SK-N-MC (cell line): Measurements from ENCODE around the gene CDC42.

Experiments used
- EZH2 ChIP-seq: fragments of 200-600 bp; sonication (generic); IDR thresholded peaks from one replicate; pipeline ENCODE4 v1.6.1; 2017; ENCODE audit warnings: antibody characterized with exemption
- FOXP2 ChIP-seq: optimal IDR thresholded peaks from 2 replicates; pipeline ENCODE3; 2011; ENCODE audit warnings: mild to moderate bottlenecking, moderate library complexity; ENCODE audit not compliant: insufficient read depth; ENCODE audit errors: extremely low read length, control extremely low read depth
- POLR2AphosphoS5 ChIP-seq: IDR thresholded peaks from 2 replicates; pipeline ENCODE4 v1.6.1; 2012; ENCODE audit warnings: mild to moderate bottlenecking, low read depth, low read length, borderline replicate concordance

DNA sequence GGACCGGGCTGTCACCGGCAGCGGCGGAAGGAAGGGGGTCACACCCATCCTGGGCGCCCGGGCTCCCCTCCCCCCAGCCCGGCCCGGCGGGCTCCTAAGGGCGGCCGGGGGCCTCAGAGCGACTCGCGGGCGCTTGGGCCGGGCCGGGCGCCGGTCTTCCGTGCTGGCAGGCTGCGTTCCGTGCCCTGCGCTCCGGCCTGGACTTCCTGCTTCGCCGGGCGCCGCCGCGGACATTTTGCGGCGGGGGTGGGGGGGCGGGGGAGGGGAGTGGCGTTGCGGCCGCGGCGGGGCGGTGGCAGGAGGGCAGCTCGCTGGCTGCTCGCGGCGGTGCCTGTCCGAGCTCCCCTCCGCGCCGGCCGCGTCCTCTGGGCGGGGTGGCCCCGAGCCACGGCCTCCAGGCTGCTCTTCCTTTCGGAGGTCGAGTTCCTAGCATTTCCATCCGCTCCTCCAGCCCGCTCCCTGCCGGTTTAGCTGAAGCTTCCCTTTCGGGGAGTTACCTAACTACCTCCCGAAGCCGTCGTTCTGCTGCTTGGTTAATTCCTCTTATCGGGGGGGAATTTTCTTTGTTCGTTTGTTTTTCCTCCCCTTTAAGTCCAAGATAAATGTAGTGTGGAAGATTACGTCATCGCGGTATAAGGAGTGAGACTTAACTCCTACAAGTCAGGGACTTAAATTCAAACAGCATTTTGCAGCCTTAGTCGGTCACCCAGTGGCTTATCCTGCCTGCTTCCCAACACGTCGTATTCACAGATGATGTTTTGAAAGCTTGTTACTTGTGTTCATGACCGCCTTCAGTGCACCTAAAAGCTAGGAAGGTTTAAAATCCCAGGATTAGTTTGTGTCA, 730 bp downstream of the CDC42 start:
- TF ChIP-seq POLR2AphosphoS5, result no peak
- TF ChIP-seq EZH2, result no peak
- TF ChIP-seq FOXP2, result no peak
